ENCODE measurements around the gene PFKFB3. TPM values are rescaled to one million over a fixed set of nuclear protein-coding genes. Genes with fewer than 3 reads are reported as not detected.
A peak's percentile ranks its signal among the peaks of the same experiment; 100 is the strongest.

PFKFB3 gene
- total RNA-seq, 2 donors from 2014 or later, result 120 to 153 TPM

DNA sequence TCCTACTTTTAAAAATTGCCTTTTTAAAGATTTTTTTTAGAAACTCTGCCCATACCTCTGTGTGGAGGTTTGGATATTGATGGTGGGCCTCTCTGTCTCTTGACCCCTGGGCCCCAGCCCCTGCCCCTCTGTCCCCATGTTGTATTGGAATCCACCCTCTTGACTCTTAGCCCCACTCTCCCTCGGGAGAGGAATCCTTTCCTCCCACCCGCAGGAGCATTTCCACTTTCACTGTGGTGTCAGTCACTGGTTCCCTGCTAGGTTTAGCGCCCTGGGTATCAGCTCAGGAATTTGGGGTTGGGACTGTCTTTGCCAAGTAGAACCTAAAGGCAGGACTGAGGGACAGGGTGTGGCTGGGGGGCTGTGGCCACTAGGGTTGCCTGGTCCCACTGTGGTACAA, 10.1 kb downstream of the PFKFB3 start:
- no peaks in the 10 kb centered on the region for H3K27me3 Mint-ChIP-seq (ENCODE audit: low read depth)
- ATAC-seq (replicated peaks in 1 of 2) (no peak), DNase-seq (no peak)
- no peaks in the 10 kb centered on the region for H3K9me3 Mint-ChIP-seq
- H3K4me3 Mint-ChIP-seq, result no peak overlapping the region
- H3K27ac Mint-ChIP-seq, result no peak overlapping the region
- peaks cover 11 to 34% of the 10 kb centered on the region in 2 donors for H3K36me3 Mint-ChIP-seq (ENCODE audit: insufficient read depth in 2 of 2)
- peaks cover 17% of the 10 kb centered on the region for H3K4me1 Mint-ChIP-seq (ENCODE audit: low read depth)

DNA sequence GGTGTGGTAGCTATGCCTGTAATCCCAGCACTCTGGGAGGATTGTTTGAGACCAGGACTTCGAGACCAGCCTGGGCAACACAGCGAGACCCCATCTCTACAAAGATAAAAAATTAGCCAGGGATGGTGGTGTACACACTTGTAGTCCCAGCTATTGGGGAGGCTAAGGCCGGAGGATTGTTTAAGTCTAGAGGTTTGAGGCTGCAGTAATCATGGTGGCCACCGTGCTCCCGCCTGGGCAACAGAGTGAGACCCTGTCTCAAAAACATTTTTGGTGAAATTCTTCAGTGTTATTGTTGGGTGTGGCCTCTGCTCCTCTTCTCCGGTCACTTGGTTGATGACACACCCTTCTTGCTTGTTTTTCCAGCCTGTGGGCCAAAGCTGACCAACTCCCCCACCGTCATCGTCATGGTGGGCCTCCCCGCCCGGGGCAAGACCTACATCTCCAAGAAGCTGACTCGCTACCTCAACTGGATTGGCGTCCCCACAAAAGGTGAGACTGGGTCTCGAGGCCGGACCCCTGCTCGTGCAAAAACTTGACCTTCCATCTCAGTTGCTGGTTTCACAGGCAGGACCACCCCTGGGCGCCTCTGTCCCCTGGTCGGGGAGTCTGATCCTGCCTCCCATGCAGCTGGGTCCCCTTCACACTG, 10.6 kb downstream of the PFKFB3 start:
- Mint-ChIP-seq H3K27ac (no peak overlapping the region), H3K4me1 (ENCODE audit: low read depth) (peaks cover 11% of the 10 kb centered on the region), H3K36me3 (ENCODE audit: insufficient read depth in 2 of 2) (peaks cover 12 to 34% of the 10 kb centered on the region in 2 donors), H3K4me3 (no peak overlapping the region), H3K27me3 (ENCODE audit: low read depth) (no peaks in the 10 kb centered on the region), H3K9me3 (no peaks in the 10 kb centered on the region)
- DNase-seq (no peak), ATAC-seq (replicated peaks in 1 of 2) (no peak)

DNA sequence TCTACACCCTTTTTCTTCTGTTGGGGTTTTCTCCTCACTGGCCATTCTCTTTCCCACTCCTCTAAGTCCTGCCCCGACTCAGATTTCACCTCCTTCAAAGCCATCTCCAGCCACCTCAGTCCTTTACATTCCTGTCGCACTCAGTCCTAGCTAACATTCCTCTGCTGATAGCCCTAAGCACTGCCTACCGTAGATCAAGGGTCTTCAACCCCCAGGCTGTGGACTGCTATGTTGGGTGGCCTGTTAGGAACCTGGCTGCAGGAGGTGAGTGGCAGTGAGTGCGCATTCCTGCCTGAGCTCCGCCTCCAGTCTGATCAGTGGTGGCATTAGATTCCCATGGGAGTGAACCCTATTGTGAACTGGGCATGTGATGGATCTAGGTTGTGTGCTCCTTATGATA, 11.2 kb downstream of the PFKFB3 start:
- H3K27ac Mint-ChIP-seq, result no peak overlapping the region
- H3K4me3 Mint-ChIP-seq, result no peak overlapping the region
- DNase-seq (no peak), ATAC-seq (replicated peaks in 1 of 2) (no peak)
- H3K9me3 Mint-ChIP-seq, result no peaks in the 10 kb centered on the region
- H3K27me3 Mint-ChIP-seq (ENCODE audit: low read depth), result no peaks in the 10 kb centered on the region
- peaks cover 12 to 38% of the 10 kb centered on the region in 2 donors for H3K36me3 Mint-ChIP-seq (ENCODE audit: insufficient read depth in 2 of 2)
- H3K4me1 Mint-ChIP-seq (ENCODE audit: low read depth), result peaks cover 6% of the 10 kb centered on the region

- no peaks in the 10 kb centered on the region for H3K27me3 Mint-ChIP-seq (ENCODE audit: low read depth)
These were observed 11.9 kb downstream of the PFKFB3 start for GRCh38 chr10:6214612-6215011.

DNA sequence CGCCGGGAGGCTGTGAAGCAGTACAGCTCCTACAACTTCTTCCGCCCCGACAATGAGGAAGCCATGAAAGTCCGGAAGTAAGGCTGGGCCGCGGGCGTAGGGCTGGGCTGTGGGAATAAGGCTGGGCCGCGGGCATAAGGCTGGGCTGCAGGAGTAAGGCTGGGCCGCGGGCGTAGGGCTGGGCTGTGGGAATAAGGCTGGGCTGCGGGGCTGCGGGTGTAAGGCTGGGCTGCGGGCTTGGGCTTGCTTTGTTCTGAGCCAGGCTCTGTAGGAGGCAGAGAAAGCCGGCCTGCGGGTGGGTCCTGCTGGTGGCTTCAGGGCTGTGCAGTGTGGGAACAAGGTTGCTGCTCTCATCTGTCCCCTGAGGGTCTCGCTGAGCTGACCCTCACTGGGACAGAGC, 12.5 kb downstream of the PFKFB3 start:
- H3K4me1 Mint-ChIP-seq (ENCODE audit: low read depth), result peaks cover 4% of the 10 kb centered on the region

More at GRCh38 chr10:6214612-6215011, 11.9 kb downstream of the PFKFB3 start:
- ATAC-seq (replicated peaks in 1 of 2) (no peak), DNase-seq (no peak)
- peaks cover 12 to 41% of the 10 kb centered on the region in 2 donors for H3K36me3 Mint-ChIP-seq (ENCODE audit: insufficient read depth in 2 of 2)
- H3K4me3 Mint-ChIP-seq, result no peak overlapping the region
- no peak overlapping the region for H3K27ac Mint-ChIP-seq
- H3K9me3 Mint-ChIP-seq, result no peaks in the 10 kb centered on the region
- H3K4me1 Mint-ChIP-seq (ENCODE audit: low read depth), result peaks cover 4% of the 10 kb centered on the region

DNA sequence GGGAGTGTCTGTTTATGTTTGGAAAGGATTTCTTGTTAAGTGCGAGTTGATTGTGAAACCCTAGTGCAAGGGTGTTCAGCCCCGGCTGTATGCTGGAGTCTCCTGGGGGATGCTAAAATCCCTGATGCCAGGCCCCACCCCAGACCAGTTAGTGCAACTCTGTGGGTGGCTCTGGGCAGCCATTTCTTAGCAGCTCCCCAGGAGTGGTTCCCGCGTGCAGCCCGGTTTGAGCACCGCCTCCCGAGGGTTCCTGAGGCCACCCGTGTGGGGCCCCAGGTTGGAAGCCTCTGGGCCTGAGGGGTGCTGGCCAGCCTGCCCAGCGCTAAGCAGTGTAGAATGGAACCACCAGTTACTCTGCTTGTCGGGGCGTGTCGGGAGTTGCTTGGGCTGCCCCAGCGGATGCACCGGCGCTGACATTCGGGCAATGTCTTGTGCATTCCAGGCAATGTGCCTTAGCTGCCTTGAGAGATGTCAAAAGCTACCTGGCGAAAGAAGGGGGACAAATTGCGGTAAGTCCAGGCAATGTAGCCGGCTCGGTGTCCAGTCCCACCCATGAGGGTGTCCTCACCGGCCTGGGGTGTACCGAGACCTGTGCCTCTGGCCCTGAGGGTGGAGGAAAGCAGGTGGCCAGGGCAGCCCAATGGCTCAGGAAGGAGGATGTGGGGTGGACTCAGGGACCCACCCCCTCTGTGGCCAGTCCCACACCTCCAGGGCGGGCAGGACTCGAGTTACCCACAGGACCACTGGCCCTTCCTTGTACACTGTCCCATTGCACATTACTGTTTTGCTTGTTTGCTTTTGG, 13.2 kb downstream of the PFKFB3 start:
- H3K4me1 Mint-ChIP-seq (ENCODE audit: low read depth), result peaks cover 4% of the 10 kb centered on the region
- DNase-seq (no peak), ATAC-seq (replicated peaks in 1 of 2) (peak in 1 of 2 donors; percentile 18)
- H3K36me3 Mint-ChIP-seq (ENCODE audit: insufficient read depth in 2 of 2), result peaks cover 15 to 52% of the 10 kb centered on the region in 2 donors
- H3K27ac Mint-ChIP-seq, result no peak overlapping the region
- H3K27me3 Mint-ChIP-seq (ENCODE audit: low read depth), result no peaks in the 10 kb centered on the region
- H3K4me3 Mint-ChIP-seq, result no peak overlapping the region
- H3K9me3 Mint-ChIP-seq, result no peaks in the 10 kb centered on the region

More for the DNA sequence above, 12.5 kb downstream of the PFKFB3 start:
- H3K27me3 Mint-ChIP-seq (ENCODE audit: low read depth), result no peaks in the 10 kb centered on the region
- ATAC-seq (replicated peaks in 1 of 2) (no peak), DNase-seq (no peak)
- H3K9me3 Mint-ChIP-seq, result no peaks in the 10 kb centered on the region
- no peak overlapping the region for H3K27ac Mint-ChIP-seq
- peaks cover 13 to 46% of the 10 kb centered on the region in 2 donors for H3K36me3 Mint-ChIP-seq (ENCODE audit: insufficient read depth in 2 of 2)
- H3K4me3 Mint-ChIP-seq, result no peak overlapping the region

DNA sequence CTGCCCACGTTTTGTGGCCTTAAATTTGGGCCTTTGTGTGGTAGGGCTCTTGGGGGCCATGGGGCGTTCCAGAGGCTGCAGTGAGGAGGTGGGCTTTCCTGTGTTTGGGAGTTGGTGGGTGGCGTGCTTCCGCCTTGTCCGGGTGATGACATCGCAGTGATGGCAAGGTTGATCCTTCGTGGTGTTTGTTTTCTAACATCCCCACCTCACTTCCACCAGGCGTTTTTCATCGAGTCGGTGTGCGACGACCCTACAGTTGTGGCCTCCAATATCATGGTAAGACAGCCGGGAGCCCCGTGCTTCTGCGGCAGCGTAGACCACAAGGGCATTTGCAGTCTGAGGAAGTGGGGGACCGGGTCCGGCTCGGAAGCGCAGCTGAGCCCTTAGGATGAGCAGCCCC, 14.2 kb downstream of the PFKFB3 start:
- H3K4me3 Mint-ChIP-seq, result no peak overlapping the region
- ATAC-seq (replicated peaks in 1 of 2), result no peak
- DNase-seq, result no peak
- peaks cover 17 to 51% of the 10 kb centered on the region in 2 donors for H3K36me3 Mint-ChIP-seq (ENCODE audit: insufficient read depth in 2 of 2)
- no peaks in the 10 kb centered on the region for H3K4me1 Mint-ChIP-seq (ENCODE audit: low read depth)
- no peaks in the 10 kb centered on the region for H3K9me3 Mint-ChIP-seq
- H3K27me3 Mint-ChIP-seq (ENCODE audit: low read depth), result no peaks in the 10 kb centered on the region
- H3K27ac Mint-ChIP-seq, result peak overlapping the region; percentile 59

DNA sequence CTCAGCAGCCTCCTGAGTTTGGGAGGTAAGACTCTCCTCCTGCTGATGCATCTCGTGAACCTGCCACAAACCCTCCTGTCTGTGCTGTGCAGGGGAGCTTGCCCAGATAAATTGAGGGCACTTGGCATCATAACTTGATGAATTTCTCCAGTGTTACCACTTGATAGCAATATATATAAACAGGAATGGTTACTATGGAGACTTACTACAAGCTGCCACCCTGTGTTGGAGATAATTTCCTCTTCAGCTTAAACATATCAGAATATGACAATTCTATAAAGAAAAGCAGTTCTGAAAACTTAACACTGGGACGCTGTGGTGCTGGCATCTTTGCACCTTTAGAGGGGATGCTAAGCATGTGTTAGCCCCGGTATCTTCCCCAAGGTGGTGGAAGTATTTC, 14.9 kb downstream of the PFKFB3 start:
- Mint-ChIP-seq H3K27ac (no peak overlapping the region), H3K4me3 (no peak overlapping the region), H3K4me1 (ENCODE audit: low read depth) (no peaks in the 10 kb centered on the region), H3K9me3 (no peaks in the 10 kb centered on the region), H3K36me3 (ENCODE audit: insufficient read depth in 2 of 2) (peaks cover 17 to 49% of the 10 kb centered on the region in 2 donors), H3K27me3 (ENCODE audit: low read depth) (no peaks in the 10 kb centered on the region)
- ATAC-seq (replicated peaks in 1 of 2), result no peak
- no peak for DNase-seq

DNA sequence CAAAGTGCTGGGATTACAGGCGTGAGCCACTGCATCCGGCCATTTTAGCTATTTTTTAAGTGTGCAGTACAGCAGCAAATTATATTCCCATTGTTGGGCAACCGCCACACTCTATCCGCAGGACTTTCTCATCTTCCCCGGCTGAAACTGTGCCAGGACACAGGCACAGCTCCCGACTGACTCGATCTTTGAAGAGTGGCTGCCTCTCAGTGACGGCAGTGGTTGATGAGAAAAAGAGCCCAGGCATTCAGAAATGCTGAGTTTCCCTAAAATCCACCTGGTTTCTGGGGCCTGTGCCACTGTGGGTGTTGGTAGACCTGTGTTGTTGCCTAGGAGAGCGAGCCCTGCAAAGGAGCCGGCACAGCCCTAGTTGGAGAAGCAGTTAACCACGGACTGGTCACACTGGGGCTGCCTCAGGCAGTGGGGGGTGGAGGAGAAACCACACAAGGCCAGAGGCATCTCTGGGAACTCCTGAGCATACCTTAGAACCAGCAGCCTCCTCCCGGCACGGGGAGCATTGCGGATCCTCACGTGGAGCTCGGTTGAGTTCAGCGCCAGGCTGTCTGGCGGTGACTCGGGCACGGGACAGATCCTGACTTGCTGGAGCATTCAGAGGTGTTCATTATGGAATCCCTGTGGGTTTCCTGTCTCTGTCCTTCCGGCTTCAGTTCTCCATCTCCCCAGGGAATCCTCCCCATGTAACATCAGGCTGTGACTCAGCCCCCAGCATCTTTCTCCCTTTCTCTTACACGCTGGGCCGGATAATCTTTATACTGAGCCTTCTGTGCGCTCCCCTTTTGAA, 16.2 kb downstream of the PFKFB3 start:
- no peak for DNase-seq
- Mint-ChIP-seq H3K27me3 (ENCODE audit: low read depth) (no peaks in the 10 kb centered on the region), H3K36me3 (ENCODE audit: insufficient read depth in 2 of 2) (peaks cover 13 to 42% of the 10 kb centered on the region in 2 donors), H3K9me3 (no peaks in the 10 kb centered on the region), H3K4me3 (no peak overlapping the region), H3K27ac (no peak overlapping the region), H3K4me1 (ENCODE audit: low read depth) (no peaks in the 10 kb centered on the region)
- ATAC-seq (replicated peaks in 1 of 2), result no peak

DNA sequence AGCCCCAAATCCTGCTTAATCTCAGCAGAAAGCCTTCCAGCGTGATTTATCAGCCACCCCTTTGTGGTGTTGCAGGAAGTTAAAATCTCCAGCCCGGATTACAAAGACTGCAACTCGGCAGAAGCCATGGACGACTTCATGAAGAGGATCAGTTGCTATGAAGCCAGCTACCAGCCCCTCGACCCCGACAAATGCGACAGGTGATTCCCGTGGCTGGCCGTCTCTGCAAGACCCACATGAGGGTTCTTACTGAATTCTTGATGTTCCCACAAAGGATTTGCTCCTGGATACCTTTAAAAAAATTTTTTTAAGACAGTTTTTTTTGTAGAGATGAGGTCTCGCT, 16.7 kb downstream of the PFKFB3 start:
- Mint-ChIP-seq H3K27me3 (ENCODE audit: low read depth) (no peaks in the 10 kb centered on the region), H3K4me3 (no peak overlapping the region), H3K36me3 (ENCODE audit: insufficient read depth in 2 of 2) (peaks cover 10 to 43% of the 10 kb centered on the region in 2 donors), H3K27ac (no peak overlapping the region), H3K4me1 (ENCODE audit: low read depth) (no peaks in the 10 kb centered on the region), H3K9me3 (no peaks in the 10 kb centered on the region)
- no peak for DNase-seq
- no peak for ATAC-seq (replicated peaks in 1 of 2)

GRCh38 chr10:6220418-6221191, 17.9 kb downstream of the PFKFB3 start:
- DNase-seq (no peak), ATAC-seq (replicated peaks in 1 of 2) (no peak)
- Mint-ChIP-seq H3K9me3 (no peaks in the 10 kb centered on the region), H3K4me1 (ENCODE audit: low read depth) (no peaks in the 10 kb centered on the region), H3K27me3 (ENCODE audit: low read depth) (no peaks in the 10 kb centered on the region), H3K27ac (no peak overlapping the region), H3K36me3 (ENCODE audit: insufficient read depth in 2 of 2) (peaks cover 10 to 42% of the 10 kb centered on the region in 2 donors), H3K4me3 (no peak overlapping the region)

DNA sequence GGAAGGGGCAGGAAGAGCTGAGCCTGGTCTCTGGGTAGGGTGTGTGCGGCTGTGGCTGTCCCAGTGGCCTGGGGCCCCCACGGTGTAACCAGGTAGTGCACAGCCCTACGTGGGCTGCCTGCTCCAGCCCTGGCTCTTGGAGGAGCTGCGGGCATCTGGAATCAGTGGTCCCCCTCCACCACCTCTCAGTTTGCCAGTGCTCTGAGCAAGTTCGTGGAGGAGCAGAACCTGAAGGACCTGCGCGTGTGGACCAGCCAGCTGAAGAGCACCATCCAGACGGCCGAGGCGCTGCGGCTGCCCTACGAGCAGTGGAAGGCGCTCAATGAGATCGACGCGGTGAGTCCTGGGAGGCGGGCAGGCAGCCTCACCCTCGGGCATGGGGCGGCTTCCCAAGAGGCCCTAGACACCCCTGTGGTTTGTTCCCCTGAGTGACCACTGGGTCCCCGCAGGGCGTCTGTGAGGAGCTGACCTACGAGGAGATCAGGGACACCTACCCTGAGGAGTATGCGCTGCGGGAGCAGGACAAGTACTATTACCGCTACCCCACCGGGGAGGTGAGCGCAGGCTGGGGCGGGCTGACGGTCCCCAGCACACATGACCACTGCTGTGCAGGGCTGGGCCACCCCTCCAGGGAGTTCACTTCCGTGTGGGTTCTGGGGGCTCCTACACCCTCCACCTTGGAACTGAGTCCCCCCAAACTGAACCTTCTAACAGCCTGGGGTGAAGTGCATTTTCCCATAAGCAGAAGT, 18.6 kb downstream of the PFKFB3 start:
- H3K27me3 Mint-ChIP-seq (ENCODE audit: low read depth), result no peaks in the 10 kb centered on the region
- H3K27ac Mint-ChIP-seq, result no peak overlapping the region
- no peaks in the 10 kb centered on the region for H3K4me1 Mint-ChIP-seq (ENCODE audit: low read depth)
- H3K4me3 Mint-ChIP-seq, result no peak overlapping the region
- no peak for ATAC-seq (replicated peaks in 1 of 2)
- H3K36me3 Mint-ChIP-seq (ENCODE audit: insufficient read depth in 2 of 2), result peaks cover 13 to 46% of the 10 kb centered on the region in 2 donors
- no peaks in the 10 kb centered on the region for H3K9me3 Mint-ChIP-seq
- DNase-seq, result no peak

Data from activated T-cell treated with anti-CD3 and anti-CD28 coated beads, Interleukin-2, amount 50 U/mL, for 72 hours (primary cell).